HepG2 (cell line): ENCODE data around the gene BBLN. TPM values are rescaled to one million over a fixed set of nuclear protein-coding genes. Genes with fewer than 3 reads are reported as not detected.

Source experiments
- ATAC-seq: fragments of 200-7000 bp; cut with Tn5 transposase; 3 replicates; pipeline ENCODE4 v1.9.1; 2020; ENCODE audit warnings: mild to moderate bottlenecking, moderate library complexity
- BruUV-seq: library from RNA; stranded (reverse); fragments of 400-500 nt; replicated peaks from 2 replicates; lab custom pipeline; 2021; lab: Mats Ljungman, UMichigan
- CTCF ChIA-PET: fragments of 300-600 bp; formaldehyde crosslinking; extraction: SDS; loops from one replicate; lab custom pipeline; 2021; ENCODE audit warnings: low total read pairs, inconsistent platforms, low intra/inter-chr PET ratio; lab: Yijun Ruan, JAX
- POLR2A ChIA-PET: fragments of 350-600 bp; sonication (Branson Sonifier 250); formaldehyde crosslinking; loops from one replicate; lab custom pipeline; 2020; ENCODE audit warnings: antibody characterized with exemption, inconsistent platforms; lab: Yijun Ruan, JAX
- DNase-seq: peaks from one replicate; pipeline ENCODE4 v3.0.0-alpha.2; 2015; ENCODE audit warnings: low spot score
- FAIRE-seq: peaks from 3 replicates; lab custom pipeline; 2011; peaks lifted over from hg19 to GRCh38; lab: Jason Lieb, UNC
- H2AFZ ChIP-seq: one replicate; pipeline ENCODE4 v1.6.1; 2011; ENCODE audit warnings: low read length, inconsistent platforms
- H3K27ac ChIP-seq: fragments of 300-600 bp; 3 replicates; pipeline ENCODE4 v1.8.0; 2011; ENCODE audit warnings: mixed run types, mild to moderate bottlenecking, mixed read lengths, low read length, inconsistent platforms; ENCODE audit not compliant: insufficient read depth; ENCODE audit errors: extremely low read length
- H3K27me3 ChIP-seq, 2 experiments: fragments of 200-600 bp in 1 of 2; 2 replicates in 1 of 2; 3 replicates in 1 of 2; pipeline versions ENCODE4 v1.6.0 to v1.8.0; 2011; ENCODE audit warnings: low read length in 2 of 2, mild to moderate bottlenecking in 2 of 2, moderate library complexity in 2 of 2, inconsistent platforms in 1 of 2; ENCODE audit not compliant: insufficient read depth in 2 of 2, control insufficient read depth in 1 of 2
- H3K36me3 ChIP-seq, 2 experiments: fragments of 200-600 bp in 1 of 2; replicated peaks in 1 of 2; 2 replicates in 1 of 2; 3 replicates in 1 of 2; pipeline versions ENCODE4 v1.5.1 to v1.8.0; 2011; ENCODE audit warnings: low read length in 2 of 2, inconsistent platforms in 1 of 2; ENCODE audit not compliant: insufficient read depth in 2 of 2, control insufficient read depth in 1 of 2
- H3K4me1 ChIP-seq: 2 replicates; pipeline ENCODE4 v1.5.1; 2012; ENCODE audit warnings: low read length, inconsistent platforms; ENCODE audit not compliant: insufficient read depth
- H3K4me2 ChIP-seq: 2 replicates; pipeline ENCODE4 v1.6.0; 2011; ENCODE audit warnings: low read depth, low read length, inconsistent platforms
- H3K4me3 ChIP-seq, 3 experiments: fragments of 200-600 bp in 1 of 3; sonication (generic), shearing (Covaris generic) in 1 of 3; replicated peaks in 1 of 3; 2 replicates each; pipeline ENCODE4 v1.5.1; 2011 to 2016; ENCODE audit warnings: low read length in 3 of 3, inconsistent platforms in 2 of 3, low read depth in 2 of 3, mild to moderate bottlenecking in 2 of 3, control low read depth in 1 of 3, mixed read lengths in 1 of 3; ENCODE audit not compliant: insufficient read depth in 1 of 3
- H3K79me2 ChIP-seq: one replicate; pipeline ENCODE4 v1.6.1; 2011; ENCODE audit warnings: low read length, inconsistent platforms; ENCODE audit not compliant: insufficient read depth
- H3K9ac ChIP-seq: 2 replicates; pipeline ENCODE4 v1.6.0; 2011; ENCODE audit warnings: mild to moderate bottlenecking, low read depth, low read length, inconsistent platforms; ENCODE audit not compliant: insufficient read depth
- H3K9me3 ChIP-seq: 2 replicates; pipeline ENCODE4 v1.5.1; 2012; ENCODE audit warnings: mild to moderate bottlenecking, low read length
- H4K20me1 ChIP-seq: 2 replicates; pipeline ENCODE4 v1.6.0; 2011; ENCODE audit warnings: inconsistent platforms, mild to moderate bottlenecking, low read length, moderate library complexity; ENCODE audit not compliant: insufficient read depth
- THAP9 ChIP-seq: sonication (generic); formaldehyde crosslinking; IDR thresholded peaks from 2 replicates; pipeline ENCODE4; 2020; ENCODE audit warnings: missing genetic modification reagents, mild to moderate bottlenecking, borderline replicate concordance
- ZNF549 ChIP-seq: sonication (generic); formaldehyde crosslinking; IDR thresholded peaks from 2 replicates; pipeline ENCODE4 v1.5.0; 2020; ENCODE audit warnings: missing genetic modification reagents
- WGBS: methylation state at CpG from one replicate; pipeline ENCODE4 v1.1.6; 2017; ENCODE audit warnings: low lambda C conversion rate; 5-methylcytosine and 5-hydroxymethylcytosine counted together
- in situ Hi-C: cut with HindIII; loops from 2 replicates; pipeline ENCODE4 v1.10.0; 2017; ENCODE audit warnings: low pct_unique_long_range_greater_than_20kb; ENCODE audit not compliant: extremely low pct_ligation_motif_present
- intact Hi-C: fragments of 100-400 bp; cut with micrococcal nuclease; formaldehyde crosslinking; loops from one replicate; pipeline ENCODE4 v1.10.0; 2022; ENCODE audit not compliant: unreplicated experiment
- polyA plus RNA-seq, 8 experiments: library from polyadenylated mRNA; depleted of rRNA in 3 of 8; stranded (reverse) in 7 of 8; unstranded in 1 of 8; fragments of >200 nt; fragmentation: Illumina TruSeq in 4 of 8; extraction: Trizol in 4 of 8; gene quantifications; 2 replicates each; pipeline versions ENCODE4 v1.2.1 to v1.2.3, GENCODE V29; 2011 to 2016; ENCODE audit warnings: low read depth in 4 of 8, missing spikeins in 1 of 8, mixed read lengths in 1 of 8; ENCODE audit not compliant: insufficient read depth in 1 of 8
- total RNA-seq, 5 experiments: library from RNA; depleted of rRNA; stranded (reverse); fragments of >200 nt; fragmentation: Illumina TruSeq; extraction: Trizol; gene quantifications; 2 replicates each; pipeline ENCODE4 v1.2.3, GENCODE V29; 2016; ENCODE audit warnings: low read depth in 1 of 5

BBLN gene
- total and polyA plus RNA-seq, 2 of the 13 experiments (the other 11 are each of a cell fraction or from before 2014, with no cell fraction given): 27.6 to 33.1 TPM

- TF ChIP-seq THAP9: peak; percentile 61; the same call in 1 of the 2 replicates
These were observed 18.0 kb upstream of the BBLN start (continued) for GRCh38 chr9:128142061-128142460.

- H3K4me1 ChIP-seq: peaks cover 49% of the 10 kb centered on the region
- H3K9me3 ChIP-seq: no peaks in the 10 kb centered on the region
- 50% methylated on average over 1 of the region's 2 CpGs for whole genome bisulfite sequencing
- ATAC-seq: no peak
- H4K20me1 ChIP-seq: no peaks in the 10 kb centered on the region
- no peak overlapping the region for H3K27ac ChIP-seq
- BruUV-seq: no TSS peak
- intact Hi-C loops (no loop called here), in situ Hi-C loops (no loop called here)
- no peak for TF ChIP-seq ZNF549 (CRISPR knock-in tag)
- POLR2A ChIA-PET: interaction anchor here (1.1 to 2.2 kb wide), 2 partner anchors 10 to 17 kb away, joined by 3 to 7 read pairs; partner anchors contain the start of gene BBLN
- peaks cover 0 to 25% of the 10 kb centered on the region in 2 experiments; a peak in 2 of 5 replicates for H3K27me3 ChIP-seq
- H3K79me2 ChIP-seq: no peaks in the 10 kb centered on the region
- H3K4me3 ChIP-seq: no peak overlapping the region
- no peaks in the 10 kb centered on the region for H3K36me3 ChIP-seq
- FAIRE-seq: no peak
- CTCF ChIA-PET: no interaction called here
- H2AFZ ChIP-seq: no peak overlapping the region
- no peak overlapping the region for H3K4me2 ChIP-seq
- DNase-seq: no peak
- H3K9ac ChIP-seq: no peak overlapping the region
These were observed 17.5 kb upstream of the BBLN start for GRCh38 chr9:128142596-128142995.
